NCI-H1048 (cell line): ENCODE results near the gene CLDN16.

Experiments used
- DNase-seq: peaks from one replicate; lab custom pipeline; 2025; lab: John Stamatoyannopoulos, UW

The CLDN16 gene

GRCh38 chr3:190380184-190380583 lies 7.8 kb upstream of the CLDN16 start:
- no peak for DNase-seq

GRCh38 chr3:190381441-190381840 lies 6.5 kb upstream of the CLDN16 start:
- no peak for DNase-seq

GRCh38 chr3:190382082-190382481 lies 5.9 kb upstream of the CLDN16 start:
- no peak for DNase-seq

GRCh38 chr3:190384309-190384756 lies 3.6 kb upstream of the CLDN16 start:
- no peak for DNase-seq

- DNase-seq = no peak
Measured at GRCh38 chr3:190385731-190386688, 2.0 kb upstream of the CLDN16 start.

- DNase-seq = no peak
Measured at GRCh38 chr3:190388703-190389102, 740 bp downstream of the CLDN16 start.

GRCh38 chr3:190396001-190396400 lies 8.0 kb downstream of the CLDN16 start:
- DNase-seq = no peak

- no peak for DNase-seq
Measured at GRCh38 chr3:190397889-190398288, 9.9 kb downstream of the CLDN16 start.

GRCh38 chr3:190399677-190400076 lies 11.7 kb downstream of the CLDN16 start:
- no peak for DNase-seq

GRCh38 chr3:190401963-190402362 lies 14.0 kb downstream of the CLDN16 start:
- DNase-seq = no peak

GRCh38 chr3:190404715-190405114 lies 16.8 kb downstream of the CLDN16 start:
- no peak for DNase-seq

GRCh38 chr3:190414297-190414696 lies 26.3 kb downstream of the CLDN16 start:
- no peak for DNase-seq

GRCh38 chr3:190424108-190424477 lies 36.1 kb downstream of the CLDN16 start:
- DNase-seq = no peak

- peak; percentile 58 for DNase-seq
Measured at GRCh38 chr3:190424478-190425439, 36.8 kb downstream of the CLDN16 start.

- no peak for DNase-seq
Measured at GRCh38 chr3:190425833-190426232, 37.9 kb downstream of the CLDN16 start.

- no peak for DNase-seq
Measured at GRCh38 chr3:190426806-190427507, 39.0 kb downstream of the CLDN16 start.

GRCh38 chr3:190429681-190430080 lies 41.7 kb downstream of the CLDN16 start:
- no peak for DNase-seq

- no peak for DNase-seq
Measured at GRCh38 chr3:190430906-190431305, 42.9 kb downstream of the CLDN16 start.

- no peak for DNase-seq
Measured at GRCh38 chr3:190432216-190432615, 44.3 kb downstream of the CLDN16 start.

- no peak for DNase-seq
Measured at GRCh38 chr3:190433626-190434025, 45.7 kb downstream of the CLDN16 start.

GRCh38 chr3:190435618-190436017 lies 47.7 kb downstream of the CLDN16 start:
- DNase-seq = no peak

- no peak for DNase-seq
Measured at GRCh38 chr3:190436331-190436730, 48.4 kb downstream of the CLDN16 start.
